KG1 (cell line): Measurements from ENCODE around the gene LRFN2.

Source experiments
- DNase-seq: peaks from one replicate; lab custom pipeline; 2025; lab: John Stamatoyannopoulos, UW

Gene LRFN2

GRCh38 chr6:40349901-40350746, 237.0 kb downstream of the LRFN2 start:
- DNase-seq: no peak

GRCh38 chr6:40349123-40349900, 237.9 kb downstream of the LRFN2 start:
- DNase-seq: no peak

- DNase-seq: no peak
These were observed 238.6 kb downstream of the LRFN2 start for GRCh38 chr6:40348591-40348990.

GRCh38 chr6:40347571-40348011, 239.6 kb downstream of the LRFN2 start:
- no peak for DNase-seq

- DNase-seq: no peak
These were observed 240.9 kb downstream of the LRFN2 start for GRCh38 chr6:40346246-40346645.

- no peak for DNase-seq
These were observed 242.5 kb downstream of the LRFN2 start for GRCh38 chr6:40344566-40345167.

- no peak for DNase-seq
These were observed 243.1 kb downstream of the LRFN2 start for GRCh38 chr6:40343877-40344565.

- no peak for DNase-seq
These were observed 243.8 kb downstream of the LRFN2 start for GRCh38 chr6:40343318-40343876.

GRCh38 chr6:40342723-40343122, 244.4 kb downstream of the LRFN2 start:
- DNase-seq: no peak

GRCh38 chr6:40341726-40342125, 245.4 kb downstream of the LRFN2 start:
- DNase-seq: no peak
